GM18517 (cell line): ENCODE results near the gene POR.
"Not testable (repeated sequence)": the region's sequence is repeated elsewhere in the genome, so short reads cannot be mapped to it uniquely, and the experiment has no call there.

ENCODE experiments used
- ATAC-seq: cut with Tn5 transposase; IDR thresholded peaks from one replicate; pipeline ENCODE4 v1.9.1; 2021; ENCODE audit warnings: mild to moderate bottlenecking, moderate library complexity; ENCODE audit not compliant: unreplicated experiment

The POR gene

GRCh38 chr7:75914655-75915415, at the start of gene POR:
Gene POR, plus strand, starts transcription at chr7:75915155. Its CDS starts 38,847 bp downstream, at chr7:75954002.
- peak; percentile 86 for ATAC-seq

GRCh38 chr7:75866114-75866488, 48.9 kb upstream of the POR start:
- ATAC-seq = no peak

- ATAC-seq = peak; percentile 60
These were observed 48.2 kb upstream of the POR start for GRCh38 chr7:75866489-75867389.

- no peak for ATAC-seq
These were observed 47.6 kb upstream of the POR start for GRCh38 chr7:75867390-75867717.

GRCh38 chr7:75868153-75868552, 46.8 kb upstream of the POR start:
- ATAC-seq = no peak

GRCh38 chr7:75869776-75870379, 45.1 kb upstream of the POR start:
- no peak for ATAC-seq

- ATAC-seq = no peak
These were observed 44.3 kb upstream of the POR start for GRCh38 chr7:75870557-75871161.

- ATAC-seq = no peak
These were observed 42.7 kb upstream of the POR start for GRCh38 chr7:75872073-75872782.

- not testable (repeated sequence) for ATAC-seq
These were observed 40.8 kb upstream of the POR start for GRCh38 chr7:75874180-75874579.

GRCh38 chr7:75875113-75876080, 39.6 kb upstream of the POR start:
- ATAC-seq = no peak

- ATAC-seq = no peak
These were observed 38.7 kb upstream of the POR start for GRCh38 chr7:75876126-75876881.

- ATAC-seq = peak; percentile 44
These were observed 36.6 kb upstream of the POR start for GRCh38 chr7:75878312-75878768.

GRCh38 chr7:75878769-75879611, 36.0 kb upstream of the POR start, which contains the start of gene RHBDD2:
Gene RHBDD2, plus strand, starts transcription at chr7:75879034. Its CDS starts 49 bp downstream, at chr7:75879083.
- peak; percentile 82 for ATAC-seq

- no peak for ATAC-seq
These were observed 35.2 kb upstream of the POR start for GRCh38 chr7:75879771-75880184.

GRCh38 chr7:75880242-75880641, 34.7 kb upstream of the POR start:
- no peak for ATAC-seq

- no peak for ATAC-seq
These were observed 33.4 kb upstream of the POR start for GRCh38 chr7:75881436-75882095.

GRCh38 chr7:75883265-75883824, 31.6 kb upstream of the POR start:
- ATAC-seq = not testable (repeated sequence)
